ENCODE results near the gene INPP5D. TPM values are rescaled to one million over a fixed set of nuclear protein-coding genes. Genes with fewer than 3 reads are reported as not detected.

Gene INPP5D
- total and polyA plus RNA-seq, 2 of the 13 experiments (the other 11 are each of a cell fraction or from before 2014, with no cell fraction given): 16.7 to 18.0 TPM

GRCh38 chr2:233053928-233054784 is 6.0 kb upstream of the INPP5D start:
- Histone ChIP-seq H3K36me3 (replicated peaks in 1 of 2; ENCODE audit: control insufficient read depth in 1 of 2, insufficient read depth in 2 of 2, low read length in 2 of 2) (no peaks in the 10 kb centered on the region), H3K4me3 (replicated peaks in 1 of 3; ENCODE audit: insufficient read depth in 1 of 3, low read depth in 2 of 3, low read length in 3 of 3) (no peak overlapping the region), H3K9me3 (ENCODE audit: low read length) (no peaks in the 10 kb centered on the region), H2AFZ (ENCODE audit: low read length) (no peak overlapping the region), H3K27me3 (ENCODE audit: control insufficient read depth in 1 of 2, insufficient read depth in 2 of 2, low read length in 2 of 2) (peaks cover 0 to 26% of the 10 kb centered on the region in 2 experiments; a peak in 4 of 5 replicates), H3K79me2 (ENCODE audit: insufficient read depth, low read length) (no peaks in the 10 kb centered on the region), H3K9ac (ENCODE audit: insufficient read depth, low read depth, low read length) (no peak overlapping the region), H3K4me2 (ENCODE audit: low read depth, low read length) (peak overlapping the region; percentile 53), H4K20me1 (ENCODE audit: insufficient read depth, low read length) (no peaks in the 10 kb centered on the region), H3K4me1 (ENCODE audit: insufficient read depth, low read length) (peaks cover 22% of the 10 kb centered on the region), H3K27ac (ENCODE audit: extremely low read length, insufficient read depth, low read length) (no peak overlapping the region)
- FAIRE-seq (peak; percentile 84), DNase-seq (ENCODE audit: low spot score) (peak; percentile 43), ATAC-seq (peak; percentile 90)
- ChIA-PET POLR2A (no interaction called here), CTCF (ENCODE audit: low intra/inter-chr PET ratio, low total read pairs) (interaction anchor here (0.5 to 3.0 kb wide), 4 partner anchors 9 to 334 kb away, joined by 4 to 19 read pairs (median 4); partner anchors contain the start of gene ATG16L1)
- BruUV-seq (replicated peaks): no TSS peak
- in situ Hi-C loops (cut with HindIII; ENCODE audit: extremely low pct_ligation_motif_present, low pct_unique_long_range_greater_than_20kb): loop anchor here (5.0 kb wide), 1 partner anchor 202 kb away; no protein-coding TSS in a partner anchor
- WGBS (ENCODE audit: low lambda C conversion rate): 11% methylated on average over 21 of the region's 22 CpGs
- intact Hi-C loops (cut with micrococcal nuclease; ENCODE audit: unreplicated experiment): loop anchor here (1.0 to 5.0 kb wide), 2 partner anchors 72 to 201 kb away; no protein-coding TSS in a partner anchor
- no peak for TF ChIP-seq THYN1 (CRISPR knock-in tag; IDR thresholded peaks at IDR 0.05; ENCODE audit: borderline replicate concordance, low read depth)
- no peak for TF ChIP-seq NCOA2 (CRISPR knock-in tag; IDR thresholded peaks at IDR 0.05)
- TF ChIP-seq STAG1 (CRISPR knock-in tag; IDR thresholded peaks at IDR 0.05): peak; percentile 92
- TF ChIP-seq ZFP41 (CRISPR knock-in tag; IDR thresholded peaks at IDR 0.05; ENCODE audit: borderline replicate concordance): no peak
- TF ChIP-seq TP53 (CRISPR knock-in tag; conservative IDR thresholded peaks at IDR 0.05): no peak
- peak; percentile 41; the same call in 1 of the 2 replicates for TF ChIP-seq MEF2D (CRISPR knock-in tag; IDR thresholded peaks at IDR 0.05)
- TF ChIP-seq NR2F6 (IDR thresholded peaks at IDR 0.05): no peak
- TF ChIP-seq NR2F6 (CRISPR knock-in tag; IDR thresholded peaks at IDR 0.05): no peak; the same call in 1 of the 2 replicates
- no peak for TF ChIP-seq SNAPC2 (CRISPR knock-in tag; IDR thresholded peaks at IDR 0.05)
- TF ChIP-seq BRD4 (CRISPR knock-in tag; IDR thresholded peaks at IDR 0.05): no peak
- TF ChIP-seq RFXANK (CRISPR knock-in tag; IDR thresholded peaks at IDR 0.05): no peak
- TF ChIP-seq ZNF850 (CRISPR knock-in tag; conservative IDR thresholded peaks at IDR 0.05): 0 out of 2 replicates have a peak, but pooled peaks have one; percentile 57
- TF ChIP-seq ZBTB42 (CRISPR knock-in tag; IDR thresholded peaks at IDR 0.05): no peak
- TF ChIP-seq, protein P1, sequence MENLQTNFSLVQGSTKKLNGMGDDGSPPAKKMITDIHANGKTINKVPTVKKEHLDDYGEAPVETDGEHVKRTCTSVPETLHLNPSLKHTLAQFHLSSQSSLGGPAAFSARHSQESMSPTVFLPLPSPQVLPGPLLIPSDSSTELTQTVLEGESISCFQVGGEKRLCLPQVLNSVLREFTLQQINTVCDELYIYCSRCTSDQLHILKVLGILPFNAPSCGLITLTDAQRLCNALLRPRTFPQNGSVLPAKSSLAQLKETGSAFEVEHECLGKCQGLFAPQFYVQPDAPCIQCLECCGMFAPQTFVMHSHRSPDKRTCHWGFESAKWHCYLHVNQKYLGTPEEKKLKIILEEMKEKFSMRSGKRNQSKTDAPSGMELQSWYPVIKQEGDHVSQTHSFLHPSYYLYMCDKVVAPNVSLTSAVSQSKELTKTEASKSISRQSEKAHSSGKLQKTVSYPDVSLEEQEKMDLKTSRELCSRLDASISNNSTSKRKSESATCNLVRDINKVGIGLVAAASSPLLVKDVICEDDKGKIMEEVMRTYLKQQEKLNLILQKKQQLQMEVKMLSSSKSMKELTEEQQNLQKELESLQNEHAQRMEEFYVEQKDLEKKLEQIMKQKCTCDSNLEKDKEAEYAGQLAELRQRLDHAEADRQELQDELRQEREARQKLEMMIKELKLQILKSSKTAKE (CRISPR knock-in tag; IDR thresholded peaks at IDR 0.05; ENCODE audit: borderline replicate concordance): no peak
- TF ChIP-seq, protein P2, sequence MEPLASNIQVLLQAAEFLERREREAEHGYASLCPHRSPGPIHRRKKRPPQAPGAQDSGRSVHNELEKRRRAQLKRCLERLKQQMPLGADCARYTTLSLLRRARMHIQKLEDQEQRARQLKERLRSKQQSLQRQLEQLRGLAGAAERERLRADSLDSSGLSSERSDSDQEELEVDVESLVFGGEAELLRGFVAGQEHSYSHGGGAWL (CRISPR knock-in tag; IDR thresholded peaks at IDR 0.05): 0 out of 2 replicates have a peak, but pooled peaks have one; percentile 17
- TF ChIP-seq, protein P3, sequence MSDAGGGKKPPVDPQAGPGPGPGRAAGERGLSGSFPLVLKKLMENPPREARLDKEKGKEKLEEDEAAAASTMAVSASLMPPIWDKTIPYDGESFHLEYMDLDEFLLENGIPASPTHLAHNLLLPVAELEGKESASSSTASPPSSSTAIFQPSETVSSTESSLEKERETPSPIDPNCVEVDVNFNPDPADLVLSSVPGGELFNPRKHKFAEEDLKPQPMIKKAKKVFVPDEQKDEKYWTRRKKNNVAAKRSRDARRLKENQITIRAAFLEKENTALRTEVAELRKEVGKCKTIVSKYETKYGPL (CRISPR knock-in tag; IDR thresholded peaks at IDR 0.05): 0 out of 2 replicates have a peak, but pooled peaks have one; percentile 49
- TF ChIP-seq KMT2A (CRISPR knock-in tag; IDR thresholded peaks at IDR 0.05): 0 out of 2 replicates have a peak, but pooled peaks have one; percentile 51
- TF ChIP-seq ZSCAN31 (CRISPR knock-in tag; IDR thresholded peaks at IDR 0.05; ENCODE audit: low read depth): peak; percentile 30; the same call in 1 of the 2 replicates
- peak; percentile 89 for TF ChIP-seq RAD21 (CRISPR knock-in tag; IDR thresholded peaks at IDR 0.05)
- peak; percentile 47; the same call in 1 of the 2 replicates for TF ChIP-seq ZNF501 (CRISPR knock-in tag; IDR thresholded peaks at IDR 0.05)
- TF ChIP-seq XRCC5 (optimal IDR thresholded peaks at IDR 0.05; ENCODE audit: low read length): peak; percentile 95
- TF ChIP-seq, protein P4, sequence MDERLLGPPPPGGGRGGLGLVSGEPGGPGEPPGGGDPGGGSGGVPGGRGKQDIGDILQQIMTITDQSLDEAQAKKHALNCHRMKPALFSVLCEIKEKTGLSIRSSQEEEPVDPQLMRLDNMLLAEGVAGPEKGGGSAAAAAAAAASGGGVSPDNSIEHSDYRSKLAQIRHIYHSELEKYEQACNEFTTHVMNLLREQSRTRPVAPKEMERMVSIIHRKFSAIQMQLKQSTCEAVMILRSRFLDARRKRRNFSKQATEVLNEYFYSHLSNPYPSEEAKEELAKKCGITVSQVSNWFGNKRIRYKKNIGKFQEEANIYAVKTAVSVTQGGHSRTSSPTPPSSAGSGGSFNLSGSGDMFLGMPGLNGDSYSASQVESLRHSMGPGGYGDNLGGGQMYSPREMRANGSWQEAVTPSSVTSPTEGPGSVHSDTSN (CRISPR knock-in tag; IDR thresholded peaks at IDR 0.05): no peak
